ENCODE results near the gene TPRKB.
"Not testable (repeated sequence)": the region's sequence is repeated elsewhere in the genome, so short reads cannot be mapped to it uniquely, and the experiment has no call there.

TPRKB gene

DNA sequence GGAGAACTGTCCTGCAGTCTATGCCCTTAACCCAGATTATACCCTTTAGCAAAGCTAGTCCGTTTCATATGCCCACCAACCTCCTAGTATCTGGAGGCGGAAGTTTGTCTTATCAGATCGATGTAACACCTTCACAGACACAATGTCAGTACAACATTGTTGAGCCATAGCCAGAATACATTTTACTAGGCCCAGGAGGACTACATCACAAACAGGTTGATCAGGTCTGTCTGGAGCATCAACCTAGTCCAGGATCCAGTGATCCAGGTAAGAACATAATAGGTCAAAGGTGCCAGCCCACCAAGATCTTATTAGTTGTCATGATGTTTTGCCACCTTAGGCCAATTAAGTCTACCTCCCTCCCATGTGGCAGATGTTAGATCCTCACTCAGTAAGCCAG, 2.0 kb upstream of the TPRKB start:
- TF ChIP-seq, protein P1, sequence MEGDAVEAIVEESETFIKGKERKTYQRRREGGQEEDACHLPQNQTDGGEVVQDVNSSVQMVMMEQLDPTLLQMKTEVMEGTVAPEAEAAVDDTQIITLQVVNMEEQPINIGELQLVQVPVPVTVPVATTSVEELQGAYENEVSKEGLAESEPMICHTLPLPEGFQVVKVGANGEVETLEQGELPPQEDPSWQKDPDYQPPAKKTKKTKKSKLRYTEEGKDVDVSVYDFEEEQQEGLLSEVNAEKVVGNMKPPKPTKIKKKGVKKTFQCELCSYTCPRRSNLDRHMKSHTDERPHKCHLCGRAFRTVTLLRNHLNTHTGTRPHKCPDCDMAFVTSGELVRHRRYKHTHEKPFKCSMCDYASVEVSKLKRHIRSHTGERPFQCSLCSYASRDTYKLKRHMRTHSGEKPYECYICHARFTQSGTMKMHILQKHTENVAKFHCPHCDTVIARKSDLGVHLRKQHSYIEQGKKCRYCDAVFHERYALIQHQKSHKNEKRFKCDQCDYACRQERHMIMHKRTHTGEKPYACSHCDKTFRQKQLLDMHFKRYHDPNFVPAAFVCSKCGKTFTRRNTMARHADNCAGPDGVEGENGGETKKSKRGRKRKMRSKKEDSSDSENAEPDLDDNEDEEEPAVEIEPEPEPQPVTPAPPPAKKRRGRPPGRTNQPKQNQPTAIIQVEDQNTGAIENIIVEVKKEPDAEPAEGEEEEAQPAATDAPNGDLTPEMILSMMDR (IDR thresholded peaks at IDR 0.05; ENCODE audit: low read depth, low read length, missing control alignments): no peak
- H3K4me3 ChIP-seq (replicated peaks; ENCODE audit: low read depth, low read length): no peak overlapping the region
- no peak for DNase-seq (ENCODE audit: extremely low read depth, low read depth)

DNA sequence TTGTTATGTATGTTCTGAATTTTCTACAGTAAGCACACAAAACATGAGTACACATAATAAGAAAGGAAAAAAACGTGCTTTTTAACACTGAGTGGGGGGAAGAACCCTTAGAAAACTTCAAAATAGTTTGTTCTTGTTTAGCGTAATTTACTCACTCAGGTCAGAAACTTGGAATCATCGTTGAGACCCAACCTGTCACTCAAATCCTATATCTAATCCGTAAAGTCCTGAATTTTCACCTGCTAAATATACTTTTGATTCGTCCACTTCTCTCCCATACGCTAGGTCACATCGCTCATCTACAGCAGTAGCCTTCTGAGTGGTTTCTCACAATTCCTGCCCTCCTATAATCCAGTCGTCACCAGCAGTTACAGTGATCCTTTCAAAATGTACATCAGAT, 767 bp downstream of the TPRKB start:
- no peak for DNase-seq (ENCODE audit: extremely low read depth, low read depth)
- TF ChIP-seq, protein P1 (IDR thresholded peaks at IDR 0.05; ENCODE audit: low read depth, low read length, missing control alignments): no peak
- peak overlapping the region; percentile 96 for H3K4me3 ChIP-seq (replicated peaks; ENCODE audit: low read depth, low read length)

DNA sequence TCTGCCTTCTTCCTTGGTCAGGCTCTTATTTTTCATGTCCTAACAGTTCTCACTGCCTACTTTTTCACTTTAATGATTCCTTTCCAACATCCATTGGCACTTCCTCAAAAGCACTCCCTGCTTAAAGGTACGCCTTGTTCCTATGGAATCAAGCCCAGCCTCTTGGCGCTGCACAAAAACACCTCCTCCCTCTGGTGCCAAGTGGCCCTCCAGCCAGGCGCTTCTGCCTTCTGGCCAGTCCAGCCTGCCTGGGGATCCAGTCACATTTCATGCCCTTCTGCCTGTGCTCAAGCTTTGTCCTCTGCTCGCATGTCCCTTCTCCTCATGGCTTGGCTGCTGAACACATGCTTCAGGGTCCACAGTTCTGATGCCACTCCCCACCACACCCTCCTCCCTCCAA, 6.3 kb downstream of the TPRKB start:
- H3K4me3 ChIP-seq (replicated peaks; ENCODE audit: low read depth, low read length): no peak overlapping the region
- no peak for DNase-seq (ENCODE audit: extremely low read depth, low read depth)
- TF ChIP-seq, protein P1 (IDR thresholded peaks at IDR 0.05; ENCODE audit: low read depth, low read length, missing control alignments): no peak

DNA sequence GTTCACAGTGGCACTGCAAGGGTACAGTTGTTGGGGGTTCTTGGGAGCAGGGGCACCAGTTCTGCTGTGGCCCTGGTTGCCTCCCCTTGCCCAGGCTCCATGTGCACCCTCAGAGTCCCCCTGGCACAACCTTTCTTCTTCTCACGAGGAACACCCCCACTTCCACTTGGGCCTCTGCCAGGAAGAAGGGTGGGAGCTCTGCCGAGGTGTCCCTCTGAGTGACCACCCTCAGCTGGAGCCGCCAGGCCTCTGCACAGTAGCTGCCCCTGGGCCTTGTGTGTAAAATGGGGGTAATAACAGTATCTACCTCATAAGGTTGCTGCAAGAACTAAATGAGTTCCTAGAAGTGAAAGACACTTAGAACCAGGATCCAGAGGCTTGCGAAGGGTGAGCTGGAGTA, 8.4 kb downstream of the TPRKB start:
- no peak for DNase-seq (ENCODE audit: extremely low read depth, low read depth)
- H3K4me3 ChIP-seq (replicated peaks; ENCODE audit: low read depth, low read length): no peak overlapping the region
- TF ChIP-seq, protein P1 (IDR thresholded peaks at IDR 0.05; ENCODE audit: low read depth, low read length, missing control alignments): no peak

DNA sequence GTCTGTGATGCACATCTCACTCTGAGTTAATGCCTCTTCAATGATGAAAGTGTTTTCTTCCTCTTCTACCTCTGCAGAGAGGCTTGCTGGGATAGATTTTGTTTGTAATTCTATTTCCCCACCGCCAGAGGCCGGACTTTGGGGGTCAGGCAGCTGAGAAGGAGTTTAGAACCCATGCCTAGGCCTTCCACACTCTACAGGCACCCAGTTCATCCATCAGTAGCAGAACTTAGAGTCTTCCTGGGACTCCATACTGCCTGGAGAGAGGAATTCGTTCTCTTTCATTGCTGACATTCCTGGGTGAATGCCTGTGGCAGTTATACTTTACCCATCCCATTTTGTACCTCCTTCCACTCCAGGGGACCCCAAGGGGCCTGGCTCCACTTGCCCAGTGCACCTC, 9.1 kb downstream of the TPRKB start:
- H3K4me3 ChIP-seq (replicated peaks; ENCODE audit: low read depth, low read length): no peak overlapping the region
- DNase-seq (ENCODE audit: extremely low read depth, low read depth): no peak
- TF ChIP-seq, protein P1 (IDR thresholded peaks at IDR 0.05; ENCODE audit: low read depth, low read length, missing control alignments): no peak

DNA sequence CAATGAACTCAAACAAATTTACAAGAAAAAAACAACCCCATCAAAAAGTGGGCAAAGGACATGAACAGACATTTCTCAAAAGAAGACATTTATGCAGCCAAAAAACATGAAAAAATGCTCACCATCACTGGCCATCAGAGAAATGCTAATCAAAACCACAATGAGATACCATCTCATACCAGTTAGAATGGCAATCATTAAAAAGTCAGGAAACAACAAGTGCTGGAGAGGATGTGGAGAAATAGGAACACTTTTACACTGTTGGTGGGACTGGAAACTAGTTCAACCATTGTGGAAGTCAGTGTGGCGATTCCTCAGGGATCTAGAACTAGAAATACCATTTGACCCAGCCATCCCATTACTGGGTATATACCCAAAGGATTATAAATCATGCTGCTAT, 10.5 kb downstream of the TPRKB start:
- H3K4me3 ChIP-seq (replicated peaks; ENCODE audit: low read depth, low read length); DNase-seq (ENCODE audit: extremely low read depth, low read depth): not testable (repeated sequence)

DNA sequence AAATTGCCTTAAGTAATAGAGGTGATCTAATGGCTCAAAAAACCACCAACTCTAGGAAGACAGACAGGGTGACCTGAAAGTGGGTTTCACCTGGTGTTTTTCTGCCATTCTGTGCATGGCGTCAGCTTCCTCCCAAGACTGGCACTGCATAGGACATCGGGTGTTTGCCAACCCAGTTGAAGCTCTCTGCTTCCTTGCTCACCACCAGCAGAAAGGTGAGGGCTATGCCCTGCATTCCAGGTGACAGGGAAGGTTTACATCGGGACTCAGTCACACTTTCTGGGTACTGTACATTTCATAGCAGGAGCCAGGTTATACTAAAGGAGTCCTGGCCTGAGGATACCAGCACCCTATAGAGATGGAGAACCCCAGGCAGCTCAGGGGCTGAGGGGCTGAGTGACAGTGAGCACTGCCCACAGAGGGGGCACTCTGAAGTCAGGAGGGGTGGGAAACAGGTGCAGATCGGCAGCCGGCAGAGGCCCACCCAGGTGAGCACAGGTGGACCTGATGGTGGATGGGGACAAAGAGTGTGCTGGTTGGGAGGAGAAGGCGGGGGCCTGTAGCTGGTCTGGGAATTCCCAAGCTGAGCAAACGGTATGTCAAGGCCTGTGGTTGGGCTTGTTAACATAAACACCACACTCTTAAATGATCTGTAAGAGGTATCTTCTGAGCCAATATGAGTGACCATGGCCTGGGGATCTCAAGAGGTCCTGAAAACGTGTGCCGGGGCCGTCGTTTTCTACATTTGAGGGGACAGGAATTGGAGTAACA, 18.1 kb downstream of the TPRKB start:
- DNase-seq (ENCODE audit: extremely low read depth, low read depth): no peak
- no peak overlapping the region for H3K4me3 ChIP-seq (replicated peaks; ENCODE audit: low read depth, low read length)
- TF ChIP-seq, protein P1 (IDR thresholded peaks at IDR 0.05; ENCODE audit: low read depth, low read length, missing control alignments): no peak

Data from HFF-Myc (cell line).